HepG2 (cell line): ENCODE results near the gene HES1. TPM values are rescaled to one million over a fixed set of nuclear protein-coding genes. Genes with fewer than 3 reads are reported as not detected.

Experiments
- ATAC-seq: fragments of 200-7000 bp; cut with Tn5 transposase; 3 replicates; pipeline ENCODE4 v1.9.1; 2020; ENCODE audit warnings: mild to moderate bottlenecking, moderate library complexity
- BruUV-seq: library from RNA; stranded (reverse); fragments of 400-500 nt; replicated peaks from 2 replicates; lab custom pipeline; 2021; lab: Mats Ljungman, UMichigan
- CTCF ChIA-PET: fragments of 300-600 bp; formaldehyde crosslinking; extraction: SDS; loops from one replicate; lab custom pipeline; 2021; ENCODE audit warnings: low total read pairs, inconsistent platforms, low intra/inter-chr PET ratio; lab: Yijun Ruan, JAX
- POLR2A ChIA-PET: fragments of 350-600 bp; sonication (Branson Sonifier 250); formaldehyde crosslinking; loops from one replicate; lab custom pipeline; 2020; ENCODE audit warnings: antibody characterized with exemption, inconsistent platforms; lab: Yijun Ruan, JAX
- DNase-seq: peaks from one replicate; pipeline ENCODE4 v3.0.0-alpha.2; 2015; ENCODE audit warnings: low spot score
- FAIRE-seq: peaks from 3 replicates; lab custom pipeline; 2011; peaks lifted over from hg19 to GRCh38; lab: Jason Lieb, UNC
- H2AFZ ChIP-seq: one replicate; pipeline ENCODE4 v1.6.1; 2011; ENCODE audit warnings: low read length, inconsistent platforms
- H3K27ac ChIP-seq: fragments of 300-600 bp; 3 replicates; pipeline ENCODE4 v1.8.0; 2011; ENCODE audit warnings: mixed run types, mild to moderate bottlenecking, mixed read lengths, low read length, inconsistent platforms; ENCODE audit not compliant: insufficient read depth; ENCODE audit errors: extremely low read length
- H3K27me3 ChIP-seq, 2 experiments: fragments of 200-600 bp in 1 of 2; 2 replicates in 1 of 2; 3 replicates in 1 of 2; pipeline versions ENCODE4 v1.6.0 to v1.8.0; 2011; ENCODE audit warnings: low read length in 2 of 2, mild to moderate bottlenecking in 2 of 2, moderate library complexity in 2 of 2, inconsistent platforms in 1 of 2; ENCODE audit not compliant: insufficient read depth in 2 of 2, control insufficient read depth in 1 of 2
- H3K36me3 ChIP-seq, 2 experiments: fragments of 200-600 bp in 1 of 2; replicated peaks in 1 of 2; 2 replicates in 1 of 2; 3 replicates in 1 of 2; pipeline versions ENCODE4 v1.5.1 to v1.8.0; 2011; ENCODE audit warnings: low read length in 2 of 2, inconsistent platforms in 1 of 2; ENCODE audit not compliant: insufficient read depth in 2 of 2, control insufficient read depth in 1 of 2
- H3K4me1 ChIP-seq: 2 replicates; pipeline ENCODE4 v1.5.1; 2012; ENCODE audit warnings: low read length, inconsistent platforms; ENCODE audit not compliant: insufficient read depth
- H3K4me2 ChIP-seq: 2 replicates; pipeline ENCODE4 v1.6.0; 2011; ENCODE audit warnings: low read depth, low read length, inconsistent platforms
- H3K4me3 ChIP-seq, 3 experiments: fragments of 200-600 bp in 1 of 3; sonication (generic), shearing (Covaris generic) in 1 of 3; replicated peaks in 1 of 3; 2 replicates each; pipeline ENCODE4 v1.5.1; 2011 to 2016; ENCODE audit warnings: low read length in 3 of 3, inconsistent platforms in 2 of 3, low read depth in 2 of 3, mild to moderate bottlenecking in 2 of 3, control low read depth in 1 of 3, mixed read lengths in 1 of 3; ENCODE audit not compliant: insufficient read depth in 1 of 3
- H3K79me2 ChIP-seq: one replicate; pipeline ENCODE4 v1.6.1; 2011; ENCODE audit warnings: low read length, inconsistent platforms; ENCODE audit not compliant: insufficient read depth
- H3K9ac ChIP-seq: 2 replicates; pipeline ENCODE4 v1.6.0; 2011; ENCODE audit warnings: mild to moderate bottlenecking, low read depth, low read length, inconsistent platforms; ENCODE audit not compliant: insufficient read depth
- H3K9me3 ChIP-seq: 2 replicates; pipeline ENCODE4 v1.5.1; 2012; ENCODE audit warnings: mild to moderate bottlenecking, low read length
- H4K20me1 ChIP-seq: 2 replicates; pipeline ENCODE4 v1.6.0; 2011; ENCODE audit warnings: inconsistent platforms, mild to moderate bottlenecking, low read length, moderate library complexity; ENCODE audit not compliant: insufficient read depth
- BRCA1 ChIP-seq: sonication (generic); formaldehyde crosslinking; IDR thresholded peaks from 2 replicates; pipeline ENCODE4 v1.4.0; 2020; ENCODE audit warnings: missing genetic modification reagents
- CCAR2 ChIP-seq: fragments of 200-400 bp; formaldehyde crosslinking; optimal IDR thresholded peaks from 2 replicates; pipeline ENCODE3; 2018; ENCODE audit warnings: low read depth, mild to moderate bottlenecking, low read length, moderate library complexity
- DMAP1 ChIP-seq: IDR thresholded peaks from 2 replicates; pipeline ENCODE4 v1.6.1; 2016
- FOXP1 ChIP-seq, 2 experiments: fragments of 450-650 bp in 1 of 2; IDR thresholded peaks; 2 replicates each; pipeline ENCODE4 v1.6.1; 2017 to 2018; ENCODE audit warnings: antibody characterized with exemption in 1 of 2
- KLF6 ChIP-seq: IDR thresholded peaks from 2 replicates; pipeline ENCODE4 v1.8.0; 2016; ENCODE audit warnings: missing biosample characterization, missing genetic modification reagents
- PAF1 ChIP-seq: IDR thresholded peaks from 2 replicates; pipeline ENCODE4 v1.6.1; 2016; ENCODE audit warnings: missing genetic modification reagents, missing compliant biosample characterization
- RXRA ChIP-seq: sonication (generic); formaldehyde crosslinking; IDR thresholded peaks from 2 replicates; pipeline ENCODE4 v1.5.1; 2020; ENCODE audit warnings: missing genetic modification reagents
- RXRB ChIP-seq: IDR thresholded peaks from 2 replicates; pipeline ENCODE4 v1.6.1; 2016; ENCODE audit warnings: borderline replicate concordance, missing genetic modification reagents, missing compliant biosample characterization
- SP1 ChIP-seq, 2 experiments: fragments of 450-650 bp in 1 of 2; sonication (generic) in 1 of 2; formaldehyde crosslinking in 1 of 2; IDR thresholded peaks; 2 replicates each; pipeline versions ENCODE4 v1.4.0 to v1.6.1; 2016 to 2020; ENCODE audit warnings: missing genetic modification reagents in 1 of 2
- TEAD2 ChIP-seq: sonication (generic); formaldehyde crosslinking; IDR thresholded peaks from 2 replicates; pipeline ENCODE4 v1.9.0; 2021; ENCODE audit warnings: missing genetic modification reagents
- TGIF2 ChIP-seq: IDR thresholded peaks from 2 replicates; pipeline ENCODE4 v1.6.1; 2016; ENCODE audit warnings: control low read depth, missing compliant biosample characterization
- ZBTB10 ChIP-seq: sonication (generic); formaldehyde crosslinking; IDR thresholded peaks from 2 replicates; pipeline ENCODE4 v1.4.0; 2020; ENCODE audit warnings: missing genetic modification reagents, borderline replicate concordance
- ZBTB42 ChIP-seq: sonication (generic); formaldehyde crosslinking; IDR thresholded peaks from 2 replicates; pipeline ENCODE4 v1.5.0; 2020; ENCODE audit warnings: mild to moderate bottlenecking, missing genetic modification reagents
- ZKSCAN8 ChIP-seq: IDR thresholded peaks from 2 replicates; pipeline ENCODE4 v1.6.1; 2016; ENCODE audit warnings: borderline replicate concordance, missing genetic modification reagents, missing compliant biosample characterization
- ZMYM3 ChIP-seq: sonication (generic); formaldehyde crosslinking; IDR thresholded peaks from 2 replicates; pipeline ENCODE4 v1.5.1; 2020; ENCODE audit warnings: mild to moderate bottlenecking, missing genetic modification reagents
- ZNF451 ChIP-seq: sonication (generic); formaldehyde crosslinking; IDR thresholded peaks from 2 replicates; pipeline ENCODE4 v1.5.0; 2020; ENCODE audit warnings: mild to moderate bottlenecking, missing genetic modification reagents
- ZNF468 ChIP-seq: sonication (generic); formaldehyde crosslinking; IDR thresholded peaks from 2 replicates; pipeline ENCODE4 v1.8.0; 2022; ENCODE audit warnings: mild to moderate bottlenecking, moderate library complexity, missing genetic modification reagents
- ZNF569 ChIP-seq: sonication (generic); formaldehyde crosslinking; IDR thresholded peaks from 2 replicates; pipeline ENCODE4 v1.5.0; 2020; ENCODE audit warnings: mild to moderate bottlenecking, missing genetic modification reagents, moderate library complexity, borderline replicate concordance
- ZNF768 ChIP-seq: sonication (generic); formaldehyde crosslinking; IDR thresholded peaks from 2 replicates; pipeline ENCODE4 v1.4.0; 2020; ENCODE audit warnings: missing genetic modification reagents
- ZNF780A ChIP-seq: sonication (generic); formaldehyde crosslinking; IDR thresholded peaks from 2 replicates; pipeline ENCODE4 v1.8.0; 2022; ENCODE audit warnings: mild to moderate bottlenecking, missing genetic modification reagents, moderate library complexity
- ZNF83 ChIP-seq: sonication (generic); formaldehyde crosslinking; IDR thresholded peaks from 2 replicates; pipeline ENCODE4 v1.4.0; 2020; ENCODE audit warnings: missing genetic modification reagents, mild to moderate bottlenecking, borderline replicate concordance
- WGBS: methylation state at CpG from one replicate; pipeline ENCODE4 v1.1.6; 2017; ENCODE audit warnings: low lambda C conversion rate; 5-methylcytosine and 5-hydroxymethylcytosine counted together
- in situ Hi-C: cut with HindIII; loops from 2 replicates; pipeline ENCODE4 v1.10.0; 2017; ENCODE audit warnings: low pct_unique_long_range_greater_than_20kb; ENCODE audit not compliant: extremely low pct_ligation_motif_present
- intact Hi-C: fragments of 100-400 bp; cut with micrococcal nuclease; formaldehyde crosslinking; loops from one replicate; pipeline ENCODE4 v1.10.0; 2022; ENCODE audit not compliant: unreplicated experiment
- polyA plus RNA-seq, 8 experiments: library from polyadenylated mRNA; depleted of rRNA in 3 of 8; stranded (reverse) in 7 of 8; unstranded in 1 of 8; fragments of >200 nt; fragmentation: Illumina TruSeq in 4 of 8; extraction: Trizol in 4 of 8; gene quantifications; 2 replicates each; pipeline versions ENCODE4 v1.2.1 to v1.2.3, GENCODE V29; 2011 to 2016; ENCODE audit warnings: low read depth in 4 of 8, missing spikeins in 1 of 8, mixed read lengths in 1 of 8; ENCODE audit not compliant: insufficient read depth in 1 of 8
- total RNA-seq, 5 experiments: library from RNA; depleted of rRNA; stranded (reverse); fragments of >200 nt; fragmentation: Illumina TruSeq; extraction: Trizol; gene quantifications; 2 replicates each; pipeline ENCODE4 v1.2.3, GENCODE V29; 2016; ENCODE audit warnings: low read depth in 1 of 5
- TF ChIP-seq, protein P1 (sequence below): sonication (generic); formaldehyde crosslinking; IDR thresholded peaks from 2 replicates; pipeline ENCODE4 v1.4.0; 2020; ENCODE audit warnings: missing genetic modification reagents, borderline replicate concordance

Gene HES1
- total and polyA plus RNA-seq, 2 of the 13 experiments (the other 11 are each of a cell fraction or from before 2014, with no cell fraction given), result 15.4 to 19.8 TPM

DNA sequence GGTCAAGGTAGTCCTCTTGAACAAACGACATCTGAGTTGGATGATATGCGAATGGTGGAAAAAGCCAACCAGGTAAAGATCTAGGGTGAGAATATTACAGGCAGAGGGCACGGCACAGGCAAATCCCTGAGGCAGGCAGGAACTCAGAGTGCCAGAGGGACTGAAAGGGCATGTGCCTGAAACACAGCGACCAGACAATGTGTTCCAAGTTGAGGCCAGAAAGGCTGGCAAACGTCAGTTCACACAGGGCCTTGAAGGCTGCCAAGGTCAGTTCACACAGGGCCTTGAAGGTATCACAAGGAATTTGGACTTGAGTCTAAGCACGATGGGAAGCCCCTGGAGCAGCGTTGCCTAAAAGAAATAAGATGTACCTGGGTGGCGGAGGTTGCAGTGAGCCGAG is 20.1 kb downstream of the HES1 start (continued):
- TF ChIP-seq FOXP1 (IDR thresholded peaks at IDR 0.05), result no peak
- no peak for TF ChIP-seq FOXP1 (CRISPR knock-in tag; IDR thresholded peaks at IDR 0.05)
- no peak for TF ChIP-seq DMAP1 (CRISPR knock-in tag)

DNA sequence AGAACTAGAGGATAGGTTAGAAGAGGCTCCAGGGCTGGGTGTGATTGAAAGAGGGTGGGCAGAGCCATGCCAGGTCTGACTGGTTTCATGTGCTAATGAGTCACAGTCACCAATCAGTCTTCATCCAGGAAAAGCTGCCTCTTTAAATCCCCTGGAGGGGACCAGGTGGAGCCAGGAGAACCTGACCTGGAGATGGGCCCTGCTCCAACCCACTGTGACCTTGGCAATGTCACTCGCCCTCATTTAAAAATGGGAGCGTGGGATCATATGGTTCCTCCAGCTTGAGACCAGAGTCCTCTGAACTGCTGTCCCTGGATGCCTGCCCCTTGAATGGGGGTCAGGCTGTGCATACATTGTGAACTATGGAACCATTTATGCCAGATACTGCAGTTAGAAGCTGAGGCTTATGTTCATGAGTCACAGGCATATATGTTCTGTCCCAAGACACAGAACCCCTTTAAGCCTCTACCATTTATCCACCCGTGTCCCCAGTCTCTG is 23.0 kb downstream of the HES1 start:
- H3K4me1 ChIP-seq, result peaks cover 46% of the 10 kb centered on the region
- TF ChIP-seq CCAR2 (no peak), KLF6 (CRISPR knock-in tag) (no peak), ZNF569 (no peak), ZBTB42 (CRISPR knock-in tag) (no peak), BRCA1 (no peak), TGIF2 (no peak), SP1 (IDR thresholded peaks at IDR 0.05) (no peak), SP1 (CRISPR knock-in tag; IDR thresholded peaks at IDR 0.05) (no peak), ZNF468 (no peak), ZBTB10 (no peak), PAF1 (no peak), ZNF768 (CRISPR knock-in tag) (no peak), ZMYM3 (CRISPR knock-in tag) (no peak), ZKSCAN8 (CRISPR knock-in tag) (peak; percentile 60), ZNF83 (CRISPR knock-in tag) (no peak), ZNF780A (no peak), RXRA (CRISPR knock-in tag) (peak; percentile 49; the same call in 1 of the 2 replicates), ZNF451 (CRISPR knock-in tag) (no peak), TEAD2 (CRISPR knock-in tag) (no peak), RXRB (0 out of 2 replicates have a peak, but pooled peaks have one; percentile 41)
- TF ChIP-seq, protein P1, sequence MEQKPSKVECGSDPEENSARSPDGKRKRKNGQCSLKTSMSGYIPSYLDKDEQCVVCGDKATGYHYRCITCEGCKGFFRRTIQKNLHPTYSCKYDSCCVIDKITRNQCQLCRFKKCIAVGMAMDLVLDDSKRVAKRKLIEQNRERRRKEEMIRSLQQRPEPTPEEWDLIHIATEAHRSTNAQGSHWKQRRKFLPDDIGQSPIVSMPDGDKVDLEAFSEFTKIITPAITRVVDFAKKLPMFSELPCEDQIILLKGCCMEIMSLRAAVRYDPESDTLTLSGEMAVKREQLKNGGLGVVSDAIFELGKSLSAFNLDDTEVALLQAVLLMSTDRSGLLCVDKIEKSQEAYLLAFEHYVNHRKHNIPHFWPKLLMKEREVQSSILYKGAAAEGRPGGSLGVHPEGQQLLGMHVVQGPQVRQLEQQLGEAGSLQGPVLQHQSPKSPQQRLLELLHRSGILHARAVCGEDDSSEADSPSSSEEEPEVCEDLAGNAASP, result peak; percentile 38; the same call in 1 of the 2 replicates

More for the DNA sequence above, 23.0 kb downstream of the HES1 start:
- BruUV-seq, result no TSS peak
- Histone ChIP-seq H2AFZ (no peak overlapping the region), H3K27me3 (peaks cover 0 to 9% of the 10 kb centered on the region in 2 experiments; a peak in 2 of 5 replicates), H3K36me3 (no peaks in the 10 kb centered on the region), H3K79me2 (no peaks in the 10 kb centered on the region), H3K4me2 (peak overlapping the region; percentile 33; the same call in 1 of the 2 replicates), H3K4me3 (no peak overlapping the region), H3K9me3 (no peaks in the 10 kb centered on the region), H3K9ac (no peak overlapping the region), H3K27ac (no peak overlapping the region), H4K20me1 (no peaks in the 10 kb centered on the region)
- FAIRE-seq, result no peak
- ChIA-PET CTCF (no interaction called here), POLR2A (interaction anchor here (1.0 to 1.3 kb wide), 3 partner anchors 17 to 112 kb away, joined by 3 to 4 read pairs (median 3); no protein-coding TSS in a partner anchor)
- 10% methylated on average over 1 of the region's 3 CpGs for WGBS
- in situ Hi-C loops (no loop called here), intact Hi-C loops (no loop called here)
- peak; percentile 35 for DNase-seq
- peak; percentile 49 for ATAC-seq
